IMR-90 (cell line): Measurements from ENCODE around the gene TULP4.

ENCODE experiments used
- BHLHE40 ChIP-seq: fragments of 150-350 bp; IDR thresholded peaks from 2 replicates; pipeline ENCODE4 v1.6.1; 2016; ENCODE audit warnings: mild to moderate bottlenecking, low read depth, low read length
- CTCF ChIP-seq: conservative IDR thresholded peaks from 2 replicates; pipeline ENCODE4 v1.5.1; 2012; ENCODE audit warnings: mild to moderate bottlenecking, low read depth, low read length, improper control_type of control experiment
- FOS ChIP-seq: fragments of 150-350 bp; IDR thresholded peaks from 2 replicates; pipeline ENCODE4 v1.6.1; 2016; ENCODE audit warnings: low read depth, low read length
- MAFK ChIP-seq: IDR thresholded peaks from 2 replicates; pipeline ENCODE4 v1.6.1; 2012; ENCODE audit warnings: low read depth, low read length, improper control_type of control experiment
- MAZ ChIP-seq: IDR thresholded peaks from 2 replicates; pipeline ENCODE4 v1.6.1; 2012; ENCODE audit warnings: low read depth, mild to moderate bottlenecking, low read length, improper control_type of control experiment, moderate library complexity, borderline replicate concordance
- MXI1 ChIP-seq: IDR thresholded peaks from 2 replicates; pipeline ENCODE4 v1.6.1; 2012; ENCODE audit warnings: low read depth, mild to moderate bottlenecking, low read length, moderate library complexity, borderline replicate concordance
- POLR2A ChIP-seq: IDR thresholded peaks from 2 replicates; pipeline ENCODE4 v1.6.1; 2012; ENCODE audit warnings: mild to moderate bottlenecking, low read depth, low read length
- RAD21 ChIP-seq: IDR thresholded peaks from 2 replicates; pipeline ENCODE4 v1.6.1; 2012; ENCODE audit warnings: low read length, improper control_type of control experiment
- RCOR1 ChIP-seq: IDR thresholded peaks from 2 replicates; pipeline ENCODE4 v1.6.1; 2012; ENCODE audit warnings: mild to moderate bottlenecking, low read length, improper control_type of control experiment; ENCODE audit not compliant: insufficient replicate concordance
- TF ChIP-seq, protein P1 (sequence below): fragments of 150-350 bp; IDR thresholded peaks from 2 replicates; pipeline ENCODE4 v1.6.1; 2017; ENCODE audit warnings: mild to moderate bottlenecking, antibody characterized with exemption, low read length, low read depth

- TF ChIP-seq CTCF (no peak), MAFK (no peak), RAD21 (no peak), POLR2A (no peak), MAZ (no peak), FOS (no peak), RCOR1 (no peak), MXI1 (no peak), BHLHE40 (no peak)
- TF ChIP-seq, protein P1, sequence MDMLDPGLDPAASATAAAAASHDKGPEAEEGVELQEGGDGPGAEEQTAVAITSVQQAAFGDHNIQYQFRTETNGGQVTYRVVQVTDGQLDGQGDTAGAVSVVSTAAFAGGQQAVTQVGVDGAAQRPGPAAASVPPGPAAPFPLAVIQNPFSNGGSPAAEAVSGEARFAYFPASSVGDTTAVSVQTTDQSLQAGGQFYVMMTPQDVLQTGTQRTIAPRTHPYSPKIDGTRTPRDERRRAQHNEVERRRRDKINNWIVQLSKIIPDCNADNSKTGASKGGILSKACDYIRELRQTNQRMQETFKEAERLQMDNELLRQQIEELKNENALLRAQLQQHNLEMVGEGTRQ: no peak
Measured at GRCh38 chr6:158396136-158396535, 83.9 kb downstream of the TULP4 start.
